DMS 273 treated with DMSO at 0.1 percent for 48 hours (cell line): ENCODE results near the gene ZNF559.
"Not testable (repeated sequence)": the region's sequence is repeated elsewhere in the genome, so short reads cannot be mapped to it uniquely, and the experiment has no call there.

Experiments
- DNase-seq: peaks from one replicate; lab custom pipeline; 2025; lab: John Stamatoyannopoulos, UW

Gene ZNF559

DNA sequence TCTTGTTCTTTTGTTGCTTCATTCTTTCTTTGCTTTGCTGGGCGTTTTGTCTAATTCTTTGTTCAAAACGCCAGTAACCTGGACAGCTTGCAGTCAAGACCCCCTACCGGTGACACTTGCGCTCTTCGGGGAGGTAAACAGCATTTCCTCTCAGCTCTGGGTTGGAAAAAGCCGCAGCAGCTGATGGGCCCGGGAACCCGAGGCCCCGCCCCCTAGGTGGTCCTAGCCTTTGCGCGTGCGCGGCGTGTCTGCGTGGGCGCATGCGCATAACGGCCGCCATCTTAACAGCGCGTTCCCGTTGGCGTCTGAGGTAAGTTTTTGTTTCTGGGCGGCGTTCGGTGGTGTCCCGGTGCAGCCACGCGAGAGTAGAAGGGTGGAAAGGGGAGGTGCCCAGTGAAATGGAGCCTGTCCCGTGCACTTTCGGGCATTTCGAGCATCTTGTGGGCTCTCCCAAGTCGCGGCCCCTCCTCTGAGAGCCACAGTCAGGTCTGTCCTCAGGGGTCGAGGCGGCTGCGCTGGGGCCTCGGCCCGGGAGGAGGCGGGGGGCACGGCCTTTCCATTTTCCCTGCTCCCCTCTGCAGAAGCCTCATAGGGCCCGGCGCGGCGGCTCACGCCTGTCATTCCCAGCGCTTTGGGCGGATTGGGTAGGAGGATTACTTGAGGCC, at the start of gene ZNF559:
Gene ZNF559, plus strand, starts transcription at position 261 of the 665 bp plus-strand sequence. CDS start 14,371 bp downstream, outside the sequence.
- peak; percentile 94 for DNase-seq

- not testable (repeated sequence) for DNase-seq
Measured at GRCh38 chr19:9283485-9283884, 40.5 kb upstream of the ZNF559 start.

GRCh38 chr19:9289231-9289884, 34.6 kb upstream of the ZNF559 start:
- DNase-seq, result no peak

GRCh38 chr19:9295411-9295849, 28.5 kb upstream of the ZNF559 start:
- DNase-seq, result no peak

DNA sequence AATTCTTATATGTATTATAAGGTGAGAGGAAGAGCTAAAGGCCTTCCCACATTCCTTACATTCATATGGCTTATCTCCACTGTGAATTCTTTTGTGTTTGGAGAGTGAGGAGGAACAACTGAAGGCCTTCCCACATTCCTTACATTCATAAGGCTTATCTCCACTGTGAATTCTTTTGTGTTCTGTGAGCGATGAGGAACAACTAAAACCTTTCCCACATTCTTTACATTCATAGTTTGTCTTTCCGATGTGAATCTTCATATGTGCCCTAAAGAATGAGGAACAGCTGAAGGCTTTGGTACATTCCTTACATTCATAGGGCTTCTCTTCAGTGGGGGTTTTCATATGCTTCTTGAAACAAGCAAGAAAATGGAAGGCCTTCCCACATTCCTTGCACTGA, 27.6 kb upstream of the ZNF559 start:
- no peak for DNase-seq

DNA sequence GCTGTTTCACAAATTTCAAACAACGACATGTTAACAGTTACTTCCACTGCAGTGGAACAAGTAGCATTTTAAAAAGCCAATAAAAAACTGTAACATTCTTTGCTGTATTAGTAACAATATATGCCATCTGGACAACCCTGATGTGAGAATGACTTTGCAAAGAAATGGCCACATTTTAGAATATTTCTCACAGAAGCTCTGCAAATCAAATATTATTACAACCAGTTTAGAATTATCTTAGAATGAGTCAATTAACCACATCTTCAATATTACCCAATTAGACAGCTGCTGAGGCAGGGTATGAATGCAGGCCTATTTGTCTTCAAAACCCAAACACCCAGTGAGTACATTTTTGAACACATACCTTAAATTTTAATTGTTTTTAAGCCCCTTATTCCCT, 17.5 kb upstream of the ZNF559 start:
- no peak for DNase-seq

GRCh38 chr19:9308091-9308770, 15.7 kb upstream of the ZNF559 start:
- DNase-seq, result no peak

- peak; percentile 89 for DNase-seq
Measured at GRCh38 chr19:9309139-9309973, 14.6 kb upstream of the ZNF559 start, which contains the start of gene ZNF699. TSS of gene ZNF699 (minus strand) at chr19:9309838. CDS start at chr19:9305119, 4,719 bp downstream.

GRCh38 chr19:9309974-9310446, 14.0 kb upstream of the ZNF559 start:
- DNase-seq, result no peak

- DNase-seq, result no peak
Measured at GRCh38 chr19:9313756-9314155, 10.2 kb upstream of the ZNF559 start.

- no peak for DNase-seq
Measured at GRCh38 chr19:9321338-9321737, 2.6 kb upstream of the ZNF559 start.

DNA sequence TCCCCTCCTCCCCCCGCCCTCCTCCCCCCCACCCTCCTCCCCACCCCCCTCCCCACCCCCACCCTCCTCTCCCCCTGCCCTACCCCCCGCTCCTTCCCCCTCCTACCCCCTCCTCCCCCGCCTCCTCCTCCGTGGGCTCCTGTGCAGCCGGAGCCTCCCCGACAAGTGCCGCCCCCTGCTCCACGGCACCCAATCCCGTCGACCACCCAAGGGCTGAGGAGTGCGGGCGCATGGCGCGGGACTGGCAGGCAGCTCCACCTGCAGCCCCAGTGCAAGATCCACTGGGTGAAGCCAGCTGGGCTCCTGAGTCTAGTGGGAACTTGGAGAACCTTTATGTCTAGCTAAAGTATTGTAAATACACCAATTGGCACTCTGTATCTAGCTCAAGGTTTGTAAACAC, 2.2 kb upstream of the ZNF559 start:
- not testable (repeated sequence) for DNase-seq

GRCh38 chr19:9322201-9322600, 1.8 kb upstream of the ZNF559 start:
- not testable (repeated sequence) for DNase-seq

DNA sequence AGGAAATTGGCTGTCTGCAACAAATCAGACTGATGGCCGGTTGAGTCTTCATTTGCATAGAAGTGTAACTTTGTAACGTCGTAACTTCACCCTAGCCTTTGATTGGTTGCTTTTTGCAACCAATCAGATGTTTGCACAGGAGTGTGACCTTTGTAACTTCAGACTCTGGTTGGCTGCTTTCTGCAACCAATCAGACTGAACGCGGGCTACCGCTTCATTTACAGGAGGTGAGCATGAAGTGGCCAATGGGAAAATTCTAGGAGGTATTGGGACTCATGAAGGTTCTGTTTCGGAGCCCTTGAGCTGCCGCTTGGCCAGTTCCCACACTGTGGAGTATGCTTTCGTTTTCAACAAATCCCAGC, 441 bp upstream of the ZNF559 start:
- DNase-seq, result peak; percentile 86

DNA sequence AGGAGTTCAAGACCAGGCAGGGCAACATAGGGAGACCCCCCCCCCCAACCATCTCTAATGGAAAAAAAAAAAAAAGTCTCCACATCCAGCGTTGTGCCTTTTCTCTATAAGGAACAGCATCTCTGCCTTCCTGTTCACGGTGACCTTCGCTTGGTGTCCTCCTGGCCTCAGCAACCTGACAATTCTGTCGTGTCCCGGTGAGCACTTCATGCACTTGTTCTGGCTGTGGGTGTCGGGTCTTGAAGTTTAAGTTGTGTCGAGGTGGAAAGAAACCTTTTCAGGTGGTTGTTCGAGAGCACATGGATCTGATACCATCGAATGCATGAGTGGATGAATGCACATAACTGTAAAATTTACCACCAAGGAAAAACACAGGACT, 594 bp downstream of the ZNF559 start:
- DNase-seq, result no peak

DNA sequence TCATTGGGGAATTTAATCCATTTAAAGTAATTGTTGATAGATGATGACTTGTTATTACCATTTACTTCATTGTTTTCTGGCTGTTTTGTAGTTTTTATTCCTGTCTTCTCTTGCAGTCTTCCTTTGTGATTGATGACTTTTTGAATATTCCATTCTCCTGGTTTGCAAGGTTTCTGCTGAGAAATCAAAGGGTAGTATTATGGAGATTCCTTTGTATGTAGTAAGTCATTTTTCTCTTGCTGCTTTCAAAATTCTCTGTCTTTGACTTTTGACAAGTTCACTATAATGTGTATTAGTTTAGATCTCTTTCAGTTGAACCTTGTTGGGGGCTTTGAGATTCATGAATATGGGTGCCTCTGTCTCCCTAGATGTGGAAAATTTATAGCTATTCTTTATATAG, 6.0 kb downstream of the ZNF559 start:
- no peak for DNase-seq

DNA sequence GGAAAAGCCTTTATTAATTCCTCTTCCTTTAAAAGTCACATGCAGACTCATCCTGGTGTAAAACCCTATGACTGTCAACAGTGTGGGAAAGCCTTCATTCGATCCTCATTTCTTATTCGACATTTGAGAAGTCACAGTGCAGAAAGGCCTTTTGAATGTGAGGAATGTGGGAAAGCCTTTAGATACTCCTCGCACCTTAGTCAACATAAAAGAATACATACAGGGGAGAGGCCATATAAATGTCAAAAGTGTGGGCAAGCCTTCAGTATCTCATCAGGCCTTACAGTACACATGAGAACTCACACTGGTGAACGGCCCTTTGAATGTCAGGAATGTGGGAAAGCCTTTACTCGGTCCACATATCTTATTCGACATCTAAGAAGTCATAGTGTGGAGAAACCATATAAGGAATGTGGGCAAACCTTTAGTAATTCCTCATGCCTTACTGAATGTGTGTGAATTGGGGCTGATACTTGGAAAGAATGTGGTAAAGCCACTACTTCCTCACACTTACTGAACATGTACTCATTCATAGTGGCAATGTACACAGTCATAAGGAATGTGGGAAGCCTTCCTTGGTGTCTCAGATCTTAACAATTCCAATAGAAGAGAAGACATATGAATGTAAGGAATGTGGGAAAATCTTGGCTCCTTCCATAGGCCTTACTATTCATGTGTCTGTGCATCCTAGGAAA, 18.8 kb downstream of the ZNF559 start:
- DNase-seq, result no peak

GRCh38 chr19:9345005-9345404, 21.0 kb downstream of the ZNF559 start:
- DNase-seq, result no peak

GRCh38 chr19:9348253-9348652, 24.3 kb downstream of the ZNF559 start:
- DNase-seq, result no peak

DNA sequence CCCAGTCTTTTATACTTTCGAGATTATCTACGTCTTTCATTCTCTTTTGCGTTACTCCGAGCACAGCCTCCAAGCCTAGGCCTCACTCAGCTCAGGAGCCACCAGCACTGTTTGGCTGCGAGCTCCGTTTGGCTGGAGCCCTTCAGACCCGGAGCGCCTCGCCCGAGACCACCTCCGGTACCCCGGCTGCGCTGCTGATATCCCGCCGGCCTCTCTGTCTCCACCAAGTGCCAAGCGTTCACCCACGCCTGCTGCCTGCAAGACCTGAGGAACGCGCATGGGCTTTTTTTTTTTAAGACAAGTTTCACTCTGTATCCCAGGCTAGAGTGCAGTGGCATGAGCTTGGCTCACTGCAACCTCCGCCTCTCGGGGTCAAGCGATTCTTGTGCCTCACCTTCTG, 24.7 kb downstream of the ZNF559 start:
- no peak for DNase-seq

- no peak for DNase-seq
Measured at GRCh38 chr19:9352505-9352904, 28.5 kb downstream of the ZNF559 start.
